Neural progenitor cell (in vitro differentiated cells): ENCODE data around the gene TENT4A. TPM values are rescaled to one million over a fixed set of nuclear protein-coding genes. Genes with fewer than 3 reads are reported as not detected.

Experiments
- DNase-seq: peaks from one replicate; pipeline ENCODE4 v3.0.0-alpha.2; 2016; ENCODE audit warnings: low spot score
- H2AFZ ChIP-seq: fragments of 200-600 bp; sonication (generic); replicated peaks from 2 replicates; pipeline ENCODE4 v1.6.1; 2016; ENCODE audit warnings: antibody characterized with exemption
- H3F3A ChIP-seq: fragments of 200-600 bp; sonication (generic); 2 replicates; pipeline ENCODE4 v1.6.1; 2016; ENCODE audit warnings: antibody characterized with exemption, low read depth
- H3K27ac ChIP-seq: fragments of 200-600 bp; sonication (generic); 2 replicates; pipeline ENCODE4 v1.5.1; 2016; ENCODE audit warnings: mild to moderate bottlenecking
- H3K27me3 ChIP-seq: fragments of 200-600 bp; sonication (generic); 2 replicates; pipeline ENCODE4 v1.6.1; 2016; ENCODE audit warnings: mild to moderate bottlenecking, moderate library complexity
- H3K36me3 ChIP-seq: fragments of 200-600 bp; sonication (generic); 2 replicates; pipeline ENCODE4 v1.5.1; 2016
- H3K4me1 ChIP-seq: fragments of 200-600 bp; sonication (generic); 2 replicates; pipeline ENCODE4 v1.6.1; 2016; ENCODE audit warnings: mixed run types
- H3K4me2 ChIP-seq: fragments of 200-600 bp; sonication (generic); 2 replicates; pipeline ENCODE4 v1.6.1; 2016
- H3K4me3 ChIP-seq: fragments of 200-600 bp; sonication (generic); 2 replicates; pipeline ENCODE4 v1.5.1; 2016
- H3K79me2 ChIP-seq: fragments of 200-600 bp; sonication (generic); 2 replicates; pipeline ENCODE4 v1.6.1; 2016; ENCODE audit warnings: low read depth
- H3K9ac ChIP-seq: fragments of 200-600 bp; sonication (generic); 2 replicates; pipeline ENCODE4 v1.6.1; 2016
- H3K9me3 ChIP-seq: fragments of 200-600 bp; sonication (generic); 2 replicates; pipeline ENCODE4 v1.5.1; 2016; ENCODE audit warnings: low read depth
- H4K20me1 ChIP-seq: fragments of 200-600 bp; sonication (generic); 2 replicates; pipeline ENCODE4 v1.6.1; 2016; ENCODE audit warnings: low read depth
- H3K27ac Mint-ChIP-seq: 3 replicates; pipeline ENCODE4 v1.8.0; 2021; ENCODE audit warnings: mixed read lengths
- H3K27me3 Mint-ChIP-seq: 2 replicates; pipeline ENCODE4 v1.8.0; 2022; ENCODE audit warnings: low read depth, mild to moderate bottlenecking, inconsistent platforms, moderate library complexity, mixed read lengths; ENCODE audit not compliant: insufficient read depth
- H3K36me3 Mint-ChIP-seq: 3 replicates; pipeline ENCODE4 v1.8.0; 2021; ENCODE audit warnings: mixed read lengths
- H3K4me1 Mint-ChIP-seq: 3 replicates; pipeline ENCODE4 v1.8.0; 2021; ENCODE audit warnings: mixed read lengths
- H3K4me3 Mint-ChIP-seq: 3 replicates; pipeline ENCODE4 v1.8.0; 2021; ENCODE audit warnings: mild to moderate bottlenecking, moderate library complexity, mixed read lengths
- H3K9me3 Mint-ChIP-seq: 3 replicates; pipeline ENCODE4 v1.8.0; 2020; ENCODE audit warnings: mixed read lengths
- CTCF ChIP-seq: fragments of 200-600 bp; sonication (generic); IDR thresholded peaks from 2 replicates; pipeline ENCODE4 v1.5.1; 2017; ENCODE audit warnings: antibody characterized with exemption, mild to moderate bottlenecking
- EZH2 ChIP-seq: fragments of 200-600 bp; sonication (generic); IDR thresholded peaks from 2 replicates; pipeline ENCODE4 v1.6.1; 2017; ENCODE audit warnings: antibody characterized with exemption, mild to moderate bottlenecking, moderate library complexity
- EZH2phosphoT487 ChIP-seq: fragments of 200-600 bp; sonication (generic); IDR thresholded peaks from 2 replicates; pipeline ENCODE4 v1.6.1; 2017; ENCODE audit warnings: antibody characterized with exemption
- total RNA-seq: library from RNA; depleted of rRNA; stranded (reverse); fragments of >200 nt; gene quantifications from 2 replicates; pipeline ENCODE4 v1.2.3, GENCODE V29; 2015; ENCODE audit warnings: low replicate concordance

TENT4A gene
- total RNA-seq, 1 donor from 2014 or later, result 20.9 TPM

GRCh38 chr5:6725421-6725820, 12.2 kb downstream of the TENT4A start:
- Histone ChIP-seq H3F3A (no peaks in the 10 kb centered on the region), H3K4me3 (no peak overlapping the region), H2AFZ (no peak overlapping the region), H4K20me1 (peaks cover 100% of the 10 kb centered on the region), H3K9ac (no peak overlapping the region), H3K4me2 (no peak overlapping the region), H3K9me3 (no peaks in the 10 kb centered on the region), H3K27ac (no peak overlapping the region), H3K27me3 (no peaks in the 10 kb centered on the region), H3K36me3 (no peaks in the 10 kb centered on the region), H3K4me1 (peaks cover 17% of the 10 kb centered on the region), H3K79me2 (peaks cover 100% of the 10 kb centered on the region)
- no peaks in the 10 kb centered on the region for H3K9me3 Mint-ChIP-seq
- no peak for TF ChIP-seq EZH2
- TF ChIP-seq CTCF, result no peak
- no peak for TF ChIP-seq EZH2phosphoT487
- DNase-seq, result no peak
- no peak overlapping the region for H3K4me3 Mint-ChIP-seq
- H3K27me3 Mint-ChIP-seq, result no peaks in the 10 kb centered on the region
- peaks cover 86% of the 10 kb centered on the region for H3K4me1 Mint-ChIP-seq
- no peak overlapping the region for H3K27ac Mint-ChIP-seq
- H3K36me3 Mint-ChIP-seq, result peaks cover 13% of the 10 kb centered on the region

DNA sequence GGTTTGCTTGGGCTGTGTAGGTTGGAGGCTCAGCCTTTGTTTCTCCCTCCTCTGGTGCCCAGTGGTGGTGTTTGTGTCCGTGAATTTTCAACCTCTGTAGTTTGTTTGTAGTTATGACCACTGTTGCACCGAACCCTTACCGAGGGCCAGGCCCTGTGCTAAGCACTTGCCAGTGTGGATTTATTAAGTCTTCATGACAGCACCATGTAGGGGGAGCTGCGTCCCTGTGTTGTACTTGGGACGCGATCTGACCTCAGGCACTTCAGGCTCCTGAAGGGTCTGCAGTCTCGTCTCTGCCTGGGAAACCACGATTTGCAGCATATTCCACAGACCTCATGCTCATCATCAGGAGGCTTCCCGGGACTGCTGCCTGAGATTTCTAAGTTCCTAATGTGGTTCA, 12.8 kb downstream of the TENT4A start:
- peaks cover 84% of the 10 kb centered on the region for H3K4me1 Mint-ChIP-seq
- Histone ChIP-seq H2AFZ (no peak overlapping the region), H3K4me3 (no peak overlapping the region), H3K9ac (no peak overlapping the region), H3K79me2 (peaks cover 100% of the 10 kb centered on the region), H3K36me3 (no peaks in the 10 kb centered on the region), H4K20me1 (peaks cover 100% of the 10 kb centered on the region), H3F3A (no peaks in the 10 kb centered on the region), H3K4me1 (peaks cover 17% of the 10 kb centered on the region), H3K4me2 (no peak overlapping the region), H3K27me3 (no peaks in the 10 kb centered on the region), H3K9me3 (no peaks in the 10 kb centered on the region), H3K27ac (no peak overlapping the region)
- no peak for TF ChIP-seq EZH2
- no peak for TF ChIP-seq EZH2phosphoT487
- no peak for TF ChIP-seq CTCF
- no peak for DNase-seq
- peak overlapping the region; percentile 7 for H3K27ac Mint-ChIP-seq
- peaks cover 13% of the 10 kb centered on the region for H3K36me3 Mint-ChIP-seq
- H3K27me3 Mint-ChIP-seq, result no peaks in the 10 kb centered on the region
- no peak overlapping the region for H3K4me3 Mint-ChIP-seq
- no peaks in the 10 kb centered on the region for H3K9me3 Mint-ChIP-seq

- Histone ChIP-seq H3K27me3 (no peaks in the 10 kb centered on the region), H3K9ac (no peak overlapping the region), H3K4me1 (peaks cover 29% of the 10 kb centered on the region), H3K79me2 (peaks cover 100% of the 10 kb centered on the region), H3K36me3 (no peaks in the 10 kb centered on the region), H3K4me3 (no peak overlapping the region), H3K4me2 (no peak overlapping the region), H2AFZ (no peak overlapping the region), H3K9me3 (no peaks in the 10 kb centered on the region), H3F3A (no peaks in the 10 kb centered on the region), H4K20me1 (peaks cover 100% of the 10 kb centered on the region), H3K27ac (no peak overlapping the region)
- no peak for TF ChIP-seq EZH2phosphoT487
- TF ChIP-seq EZH2, result no peak
- no peak for TF ChIP-seq CTCF
- H3K27ac Mint-ChIP-seq, result peak overlapping the region; percentile 34
- H3K27me3 Mint-ChIP-seq, result no peaks in the 10 kb centered on the region
- peak overlapping the region; percentile 47 for H3K4me3 Mint-ChIP-seq
- H3K9me3 Mint-ChIP-seq, result no peaks in the 10 kb centered on the region
- DNase-seq, result no peak
- H3K36me3 Mint-ChIP-seq, result peaks cover 13% of the 10 kb centered on the region
- H3K4me1 Mint-ChIP-seq, result peaks cover 85% of the 10 kb centered on the region
Observed at GRCh38 chr5:6727231-6727630, 14.0 kb downstream of the TENT4A start.
